Measurements from ENCODE around the gene UROD.
"Not testable (repeated sequence)": the region's sequence is repeated elsewhere in the genome, so short reads cannot be mapped to it uniquely, and the experiment has no call there.

Gene UROD

DNA sequence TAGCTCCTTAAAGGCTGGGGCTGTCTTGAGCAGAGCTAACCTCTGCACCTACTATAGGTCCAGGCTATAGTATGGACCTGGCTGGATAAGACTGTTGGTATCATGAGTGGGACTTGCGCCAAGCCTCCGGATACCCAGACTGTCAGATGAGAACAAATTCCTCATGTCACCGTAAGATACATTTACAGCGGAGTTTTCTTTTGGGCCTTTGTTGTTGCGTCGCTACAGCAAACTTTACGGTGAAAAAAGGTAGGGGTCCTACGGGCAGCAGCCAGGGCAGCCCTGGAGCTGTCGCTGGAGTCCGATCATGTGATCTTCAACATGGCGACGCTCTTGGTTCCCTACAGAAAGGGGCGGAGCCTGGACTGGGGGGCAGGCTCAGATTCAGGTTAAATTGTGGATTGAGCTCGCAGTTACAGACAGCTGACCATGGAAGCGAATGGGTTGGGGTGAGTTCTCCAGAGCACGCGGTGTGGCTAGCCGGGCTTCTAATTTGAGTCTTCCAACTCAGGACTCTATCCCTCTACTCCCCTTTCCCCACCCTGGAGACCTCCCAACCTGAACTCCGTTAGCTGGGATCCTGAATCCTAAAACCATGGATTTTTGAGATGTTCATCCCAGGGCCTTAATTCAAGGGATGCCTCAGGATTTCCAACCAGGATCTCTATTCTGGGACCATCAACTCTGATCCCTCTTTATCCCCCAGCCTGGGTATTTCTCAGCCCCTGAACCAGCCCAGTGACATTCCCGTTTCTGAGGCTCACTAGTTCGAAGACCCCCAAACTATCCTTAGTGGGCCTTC is at the start of gene UROD:
Gene UROD, plus strand, starts transcription at position 418 of the 802 bp plus-strand sequence. Its CDS starts 12 bp downstream, at position 430.
- DNase-seq (ENCODE audit: low read depth in 1 of 2, low spot score in 1 of 2) = peak; percentile 70 to 86

DNA sequence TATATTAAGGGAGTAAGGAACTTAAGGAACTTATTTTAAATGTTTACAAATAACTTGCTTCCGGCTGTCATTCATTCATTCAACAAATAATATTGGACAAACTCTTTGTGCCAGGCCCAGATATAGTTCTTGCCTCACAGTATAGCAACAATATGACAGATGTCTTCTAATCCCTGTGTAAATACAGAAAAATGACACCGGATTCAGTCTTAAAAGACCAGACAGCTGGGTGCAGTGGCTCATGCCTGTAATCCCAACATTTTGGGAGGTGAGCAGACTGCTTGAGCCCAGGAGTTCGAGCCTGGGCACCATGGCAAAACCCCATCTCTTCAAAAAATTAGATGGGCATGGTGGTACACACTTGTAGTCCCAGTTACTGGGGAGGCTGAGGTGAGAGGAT is 49.3 kb upstream of the UROD start:
- DNase-seq (ENCODE audit: low read depth in 1 of 2, low spot score in 1 of 2) = no peak

DNA sequence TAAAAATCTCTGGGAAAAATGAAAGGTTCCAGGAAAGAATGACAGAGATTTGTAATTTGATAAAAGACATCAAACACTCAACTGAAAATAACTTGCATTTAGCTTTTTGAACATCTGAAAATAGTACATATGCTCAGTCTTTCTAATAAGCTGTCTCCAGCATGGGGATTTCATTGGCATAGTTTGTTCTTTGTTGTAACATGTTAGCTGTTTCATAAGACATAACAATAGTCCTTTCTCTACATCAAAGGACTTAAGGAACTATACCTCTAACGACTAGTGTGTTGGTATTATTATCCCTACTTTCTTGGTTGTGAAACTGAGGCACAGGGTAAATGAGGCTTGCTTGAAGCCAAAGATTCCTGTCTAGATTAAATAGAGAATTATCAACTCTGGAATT is 47.7 kb upstream of the UROD start:
- DNase-seq (ENCODE audit: low read depth in 1 of 2, low spot score in 1 of 2) = no peak

DNA sequence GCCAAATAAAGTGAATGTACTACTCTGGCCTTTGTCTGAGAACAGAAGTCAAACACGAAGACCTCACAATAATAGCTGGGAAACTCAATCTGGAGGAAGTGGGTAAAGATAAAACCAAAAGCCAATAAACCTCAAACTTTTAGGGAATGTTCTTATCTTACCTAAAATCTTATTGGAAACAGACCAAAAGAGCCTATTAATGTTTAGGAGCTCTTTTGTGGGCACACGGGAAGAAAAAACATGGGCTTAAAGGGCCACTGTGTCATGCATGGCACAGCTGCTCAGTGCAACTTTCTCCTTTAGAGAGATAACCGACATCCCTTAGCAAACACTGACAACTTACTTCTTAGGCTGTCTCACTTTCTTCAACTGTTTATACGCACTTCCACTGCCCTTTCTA is 41.7 kb upstream of the UROD start:
- DNase-seq (ENCODE audit: low read depth in 1 of 2, low spot score in 1 of 2) = no peak

DNA sequence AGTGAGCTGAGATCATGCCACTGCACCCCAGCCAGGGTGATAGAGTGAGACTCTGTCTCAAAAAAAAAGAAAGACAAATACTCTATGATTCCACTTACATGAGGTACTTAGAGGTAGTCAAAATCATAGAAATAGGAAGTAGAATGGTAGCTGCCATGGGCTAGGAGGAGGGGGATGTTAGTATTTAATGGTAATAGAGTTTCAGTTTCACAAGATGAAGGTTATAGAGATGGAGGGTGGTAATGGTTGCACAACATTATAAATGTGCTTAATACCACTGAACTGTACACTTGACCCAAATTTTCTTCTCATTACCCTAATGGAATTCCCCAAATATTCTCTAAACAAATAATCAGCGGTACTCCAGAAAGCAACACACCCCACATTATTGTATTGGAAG is 38.4 kb upstream of the UROD start:
- no peak for DNase-seq (ENCODE audit: low read depth in 1 of 2, low spot score in 1 of 2)

DNA sequence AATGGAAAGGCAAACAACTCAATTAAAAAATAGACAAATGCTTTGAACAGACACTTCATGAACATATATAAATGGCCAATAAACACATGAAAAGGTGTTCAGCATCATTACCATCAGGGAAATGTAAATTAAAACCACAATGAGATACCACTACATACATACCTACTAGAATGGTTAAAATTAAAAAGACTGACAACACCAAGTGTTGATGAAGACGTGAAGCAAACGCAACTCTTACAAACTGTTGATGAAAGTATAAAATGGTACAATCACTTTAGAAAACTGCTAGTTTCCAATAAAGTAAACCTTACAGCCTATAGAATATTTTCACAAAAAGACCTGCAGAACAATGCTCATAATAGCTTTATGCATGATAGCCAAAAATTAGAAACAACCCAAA is 35.8 kb upstream of the UROD start:
- no peak for DNase-seq (ENCODE audit: low read depth in 1 of 2, low spot score in 1 of 2)

DNA sequence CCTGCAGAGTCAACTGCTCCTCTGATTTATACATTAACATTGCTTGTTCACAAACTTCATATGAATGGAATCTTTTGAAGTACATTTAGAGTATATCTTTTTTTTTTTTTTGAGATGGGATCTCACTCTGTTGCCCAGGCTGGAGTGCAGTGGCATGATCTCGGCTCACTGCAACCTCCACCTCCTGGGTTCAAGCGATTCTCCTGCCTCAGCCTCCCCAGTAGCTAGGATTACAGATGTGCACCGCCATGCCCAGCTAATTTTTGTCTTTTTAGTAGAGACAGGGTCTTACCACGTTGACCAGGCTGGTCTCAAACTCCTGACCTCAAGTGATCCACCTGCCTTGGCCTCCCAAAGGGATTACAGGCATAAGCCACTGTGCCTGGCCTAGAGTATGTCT is 34.7 kb upstream of the UROD start:
- not testable (repeated sequence) for DNase-seq (ENCODE audit: low read depth in 1 of 2, low spot score in 1 of 2)

DNA sequence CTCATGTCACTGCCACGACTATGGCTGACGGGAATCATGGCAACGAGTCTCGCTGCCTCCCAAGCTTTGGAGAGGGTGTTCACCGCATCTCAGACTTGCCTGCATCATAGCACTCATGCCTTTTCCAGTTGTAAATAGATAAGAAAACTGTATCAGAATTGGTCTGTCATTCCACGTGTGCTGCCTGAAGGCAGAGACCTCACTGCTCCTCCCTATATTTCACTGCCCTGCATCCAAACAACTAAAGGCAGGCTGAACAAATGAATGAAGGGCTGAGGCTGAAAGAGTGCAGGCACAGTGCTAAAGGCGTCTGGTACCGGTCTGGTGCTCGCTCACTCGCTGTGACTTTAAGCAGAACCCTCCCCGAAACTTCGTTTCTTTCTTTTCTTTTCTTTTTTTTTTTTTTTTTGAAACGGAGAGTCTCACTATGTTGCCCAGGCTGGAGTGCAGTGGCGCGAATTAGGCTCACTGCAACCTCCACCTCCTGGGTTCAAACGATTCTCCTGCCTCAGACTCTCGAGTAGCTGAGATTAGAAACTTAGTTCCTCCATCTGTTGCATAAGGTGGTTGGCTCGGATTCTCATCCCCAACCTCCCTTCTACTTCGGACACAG is 26.2 kb upstream of the UROD start:
- DNase-seq (ENCODE audit: low read depth in 1 of 2, low spot score in 1 of 2) = no peak

DNA sequence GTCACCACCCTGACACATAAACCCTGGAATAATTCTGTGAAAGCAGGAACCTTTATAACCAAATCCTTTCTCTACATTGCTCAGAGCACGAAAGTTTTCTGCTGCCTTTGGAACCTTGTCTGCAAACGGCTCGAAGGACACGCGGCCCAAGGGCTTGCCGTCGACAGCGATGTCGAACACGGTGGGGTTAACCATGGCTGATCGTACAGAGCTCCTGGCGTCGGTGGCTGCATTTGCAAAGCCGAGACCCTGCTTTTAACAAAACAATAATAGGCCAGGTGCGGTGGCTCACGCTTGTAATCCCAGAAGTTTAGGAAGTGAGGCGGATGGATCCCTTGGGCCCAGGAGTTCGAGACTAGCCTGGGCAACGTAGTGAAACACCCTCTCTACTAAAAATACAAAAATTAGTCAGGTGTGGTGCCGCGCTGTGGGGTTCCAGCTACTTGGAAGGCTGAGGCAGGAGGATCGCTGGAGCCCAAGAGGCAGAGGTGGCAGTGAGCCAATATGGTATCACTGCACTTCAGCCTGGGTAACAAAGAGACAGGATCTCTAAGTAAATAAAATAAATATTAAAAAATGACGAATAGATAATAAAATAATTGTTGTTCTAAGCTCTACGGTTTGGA is 23.4 kb upstream of the UROD start:
- no peak for DNase-seq (ENCODE audit: low read depth in 1 of 2, low spot score in 1 of 2)

DNA sequence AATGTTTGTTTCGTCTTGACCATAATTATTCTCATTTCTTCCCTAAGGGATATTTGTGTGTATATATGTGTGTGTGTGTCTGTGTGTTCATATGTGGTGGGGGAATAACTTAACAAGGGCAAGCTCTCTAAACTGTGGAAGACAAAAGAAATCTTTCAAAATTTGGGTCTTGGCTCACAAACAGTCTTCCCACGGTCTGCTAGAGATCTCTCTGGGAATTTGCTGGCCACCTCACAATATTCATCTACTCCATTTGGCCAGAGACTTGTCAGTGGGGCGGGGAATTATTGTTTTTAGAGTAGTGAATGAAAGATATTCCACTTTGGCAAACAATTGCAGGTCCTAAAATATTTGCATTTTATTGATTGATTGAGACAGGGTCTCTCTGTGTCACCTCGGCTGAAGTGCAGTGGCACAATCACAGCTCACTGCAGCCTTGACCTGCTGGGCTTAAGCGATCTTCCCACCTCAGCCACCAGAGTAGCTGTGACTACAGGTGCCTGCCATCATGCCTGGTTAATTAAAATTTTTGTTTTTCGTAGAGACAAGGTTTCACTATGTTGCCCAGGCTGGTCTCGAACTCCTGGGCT is 17.6 kb upstream of the UROD start:
- DNase-seq (ENCODE audit: low read depth in 1 of 2, low spot score in 1 of 2) = no peak

DNA sequence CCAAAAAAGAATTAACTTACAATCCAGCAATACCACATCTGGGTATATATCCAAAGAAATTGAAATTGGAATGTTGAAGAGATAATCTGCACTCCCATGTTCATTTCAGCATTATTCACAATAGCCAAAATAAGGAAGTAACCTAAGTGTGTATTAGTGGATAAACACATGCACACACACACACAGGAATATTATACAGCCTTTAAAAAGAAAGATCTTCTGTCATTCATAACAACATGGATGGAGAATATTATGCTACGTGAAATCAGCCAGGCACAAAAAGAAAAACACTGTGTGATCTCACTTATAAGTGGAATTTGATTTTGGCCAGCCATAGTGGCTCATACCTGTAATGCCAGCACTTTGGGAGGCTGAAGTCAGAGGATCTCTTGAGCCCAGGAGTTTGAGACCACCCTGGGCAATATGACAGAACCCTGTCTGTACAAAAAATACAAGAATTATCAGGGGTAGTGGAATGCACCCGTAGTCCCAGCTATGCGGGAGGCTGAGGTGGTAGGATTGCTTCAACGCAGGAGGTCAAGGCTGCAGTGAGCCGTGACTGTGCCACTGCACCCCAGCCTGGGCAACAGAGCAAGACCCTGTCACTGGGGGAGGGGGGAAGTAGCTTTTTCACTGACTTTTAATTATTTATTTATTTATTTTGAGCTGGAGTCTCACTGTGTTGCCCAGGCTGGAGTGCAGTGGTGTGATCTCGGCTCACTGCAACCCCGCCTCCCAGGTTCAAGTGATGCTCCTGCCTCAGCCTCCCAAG is 16.4 kb upstream of the UROD start:
- DNase-seq (ENCODE audit: low read depth in 1 of 2, low spot score in 1 of 2) = no peak

DNA sequence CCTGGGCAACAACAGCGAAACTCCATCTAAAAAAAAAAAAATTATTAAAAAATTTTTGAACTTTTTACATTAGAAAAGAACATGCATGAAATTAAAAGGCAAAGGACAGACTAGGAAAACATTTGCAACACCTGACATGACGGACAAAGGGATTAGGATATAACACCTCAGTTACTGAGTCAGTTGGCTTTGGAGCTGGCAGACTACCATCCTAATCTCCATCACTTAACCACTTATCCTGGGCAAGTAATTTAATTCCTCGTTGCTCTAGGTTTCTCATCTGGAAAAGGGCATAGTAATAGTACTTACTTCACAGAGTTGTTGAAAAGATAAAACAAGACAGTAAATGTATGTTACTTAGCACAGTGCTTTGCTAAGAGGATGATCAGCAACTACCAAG is 12.8 kb upstream of the UROD start:
- no peak for DNase-seq (ENCODE audit: low read depth in 1 of 2, low spot score in 1 of 2)

DNA sequence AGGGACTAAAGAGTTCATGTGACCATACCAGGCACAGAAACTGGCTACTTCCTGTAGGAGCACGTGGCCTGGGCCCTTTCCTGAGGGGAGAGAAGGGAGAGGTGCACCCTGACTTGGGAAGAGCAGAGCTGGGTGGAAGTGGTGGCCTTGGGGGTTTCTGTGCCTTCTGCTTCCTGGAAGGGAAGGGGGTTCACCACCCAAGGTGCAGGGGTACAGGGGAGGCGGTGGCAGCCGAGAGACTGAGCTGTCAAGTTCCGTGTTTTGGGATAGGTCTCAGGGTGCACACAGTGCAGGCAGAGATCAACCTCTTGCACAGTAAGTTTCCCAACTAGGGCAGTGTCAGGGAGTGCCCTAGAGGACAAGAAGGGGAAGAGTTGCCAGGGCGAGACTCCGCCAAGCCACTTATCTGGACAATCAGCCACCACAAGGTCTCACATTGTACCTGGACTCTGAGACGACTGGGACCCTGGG is 11.0 kb upstream of the UROD start:
- DNase-seq (ENCODE audit: low read depth in 1 of 2, low spot score in 1 of 2) = no peak

DNA sequence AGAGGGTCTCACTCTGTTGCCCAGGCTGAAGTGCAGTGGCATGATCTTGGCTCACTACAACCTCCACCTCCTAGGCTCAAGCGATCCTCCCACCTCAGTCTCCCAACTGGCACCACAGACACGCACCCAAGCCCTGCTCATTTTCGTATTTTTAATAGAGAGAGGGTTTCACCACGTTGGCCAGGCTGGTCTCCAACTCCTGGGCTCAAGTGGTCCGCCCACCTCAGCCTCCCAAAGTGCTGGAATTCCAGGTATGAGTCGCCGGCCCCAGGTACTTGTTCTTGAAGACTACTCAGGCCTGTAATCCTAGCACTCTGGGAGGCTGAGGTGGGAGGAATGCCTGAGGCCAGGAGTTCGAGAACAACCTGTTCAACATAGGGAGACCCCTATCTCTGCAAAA is 10.5 kb upstream of the UROD start:
- not testable (repeated sequence) for DNase-seq (ENCODE audit: low read depth in 1 of 2, low spot score in 1 of 2)

DNA sequence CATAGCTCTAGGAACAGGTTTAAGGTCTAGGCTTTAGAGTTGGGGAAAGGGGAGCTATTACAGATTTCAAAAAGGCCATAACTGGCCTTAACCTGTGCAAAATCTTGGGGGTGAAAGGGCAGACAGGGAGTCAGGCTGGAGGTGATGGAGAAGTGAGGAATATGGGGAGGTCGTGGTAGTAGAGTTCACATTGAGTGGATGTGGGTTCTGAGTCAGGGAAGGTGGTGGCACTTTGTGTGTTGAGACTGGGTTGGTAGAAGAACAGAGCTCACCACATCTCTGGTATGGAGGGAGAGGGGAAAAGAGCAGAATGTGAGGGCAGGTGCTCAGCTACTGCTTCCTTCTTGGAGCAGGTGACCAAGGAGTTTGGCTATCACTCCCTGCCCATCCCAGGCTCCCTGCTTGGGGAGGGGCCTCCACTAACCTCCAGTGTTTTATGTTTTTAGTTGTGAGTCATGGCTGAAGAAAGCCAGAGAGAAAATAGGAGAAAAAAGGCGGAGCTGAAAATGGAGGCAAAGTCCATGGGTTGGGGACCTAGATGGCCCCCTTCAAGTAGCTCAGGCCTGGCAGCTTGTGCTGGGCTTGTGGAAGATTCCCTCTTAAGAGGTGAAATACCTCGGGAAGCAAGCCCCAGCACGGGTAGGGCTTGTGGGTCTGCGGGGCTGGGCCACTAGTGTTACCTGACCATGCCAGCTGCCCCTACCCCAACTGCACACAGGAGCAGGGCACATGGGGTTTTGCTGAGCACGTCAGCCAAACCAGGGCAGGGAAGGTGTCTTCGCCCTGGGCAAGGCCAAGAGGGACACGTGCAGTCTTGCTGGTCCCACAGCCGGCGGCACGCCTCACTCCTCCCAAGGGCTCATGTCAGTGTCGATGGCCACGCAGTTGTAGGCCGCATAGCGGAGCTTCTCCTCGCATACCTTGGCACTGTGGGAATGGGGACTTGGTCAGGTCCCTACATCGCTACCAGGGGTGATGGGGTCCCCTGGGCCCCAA is 9.1 kb upstream of the UROD start:
- no peak for DNase-seq (ENCODE audit: low read depth in 1 of 2, low spot score in 1 of 2)

DNA sequence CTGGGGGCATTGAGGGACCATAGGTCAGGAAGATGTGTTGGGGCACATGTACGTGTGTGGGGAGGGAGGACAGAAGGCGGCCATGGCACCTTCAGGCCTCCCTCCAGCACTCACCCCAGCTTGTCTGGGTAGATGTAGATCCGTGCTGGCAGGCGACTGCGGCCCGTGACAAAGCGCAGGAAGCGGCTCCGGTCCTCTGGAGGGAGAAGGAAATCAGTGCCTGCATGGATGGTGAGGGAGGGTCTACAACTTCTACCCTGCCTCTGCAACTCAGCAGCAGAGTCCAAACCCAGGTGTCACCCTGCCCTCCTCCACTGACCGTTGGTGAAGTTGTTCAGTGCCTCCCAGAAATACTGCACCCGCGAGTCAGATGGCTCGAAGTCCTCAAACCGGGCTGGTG is 8.3 kb upstream of the UROD start:
- DNase-seq (ENCODE audit: low read depth in 1 of 2, low spot score in 1 of 2) = no peak

DNA sequence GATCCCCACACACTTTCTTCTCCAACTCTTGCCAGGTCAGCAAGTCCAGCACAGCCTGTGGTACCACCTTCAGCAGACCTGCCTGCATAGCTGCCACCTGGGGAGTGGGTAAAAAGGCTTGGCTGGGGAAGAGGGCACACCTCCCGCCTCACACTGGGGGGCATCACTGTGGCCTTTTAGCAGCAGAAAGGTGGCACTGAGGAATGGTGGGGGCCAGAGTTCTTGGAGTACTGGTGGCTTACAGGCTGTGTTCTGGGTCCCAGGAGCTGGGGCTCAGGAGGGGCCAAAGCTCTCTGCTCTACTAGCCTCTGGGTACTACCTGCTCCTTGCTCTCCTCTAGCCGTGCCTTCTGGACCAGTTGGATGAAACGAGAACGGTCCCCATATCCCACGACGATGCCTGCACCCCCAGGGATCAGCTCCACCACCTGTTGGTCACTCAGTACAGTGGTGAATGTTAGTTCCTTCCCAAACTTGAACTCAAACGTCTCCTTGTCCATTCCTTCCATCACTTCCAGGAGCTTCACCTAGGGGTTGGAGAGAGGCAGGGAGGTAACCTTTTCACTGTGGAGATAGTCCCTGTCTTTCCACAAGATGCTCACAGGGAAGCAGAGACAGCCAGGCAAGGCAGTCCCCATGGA is 7.7 kb upstream of the UROD start:
- no peak for DNase-seq (ENCODE audit: low read depth in 1 of 2, low spot score in 1 of 2)

DNA sequence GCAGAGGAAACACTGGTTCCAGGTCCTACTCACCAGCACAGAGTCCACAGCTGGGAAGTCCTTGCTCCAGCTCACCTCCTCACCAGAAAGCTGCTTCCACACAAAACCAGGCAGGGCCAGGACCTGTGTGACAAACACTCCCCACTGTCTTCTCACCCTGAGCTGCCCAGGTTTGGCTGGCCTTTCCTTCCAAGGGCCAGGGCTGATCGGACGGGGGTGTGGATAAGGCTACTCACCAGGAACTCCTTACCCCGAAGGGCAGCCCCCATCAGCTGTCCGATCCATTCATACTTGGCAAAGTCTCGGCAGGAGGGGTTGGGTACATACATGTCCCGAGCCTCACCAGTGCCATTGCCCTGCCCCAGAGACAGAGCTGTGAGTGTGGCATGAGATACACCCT is 6.3 kb upstream of the UROD start:
- DNase-seq (ENCODE audit: low read depth in 1 of 2, low spot score in 1 of 2) = no peak

DNA sequence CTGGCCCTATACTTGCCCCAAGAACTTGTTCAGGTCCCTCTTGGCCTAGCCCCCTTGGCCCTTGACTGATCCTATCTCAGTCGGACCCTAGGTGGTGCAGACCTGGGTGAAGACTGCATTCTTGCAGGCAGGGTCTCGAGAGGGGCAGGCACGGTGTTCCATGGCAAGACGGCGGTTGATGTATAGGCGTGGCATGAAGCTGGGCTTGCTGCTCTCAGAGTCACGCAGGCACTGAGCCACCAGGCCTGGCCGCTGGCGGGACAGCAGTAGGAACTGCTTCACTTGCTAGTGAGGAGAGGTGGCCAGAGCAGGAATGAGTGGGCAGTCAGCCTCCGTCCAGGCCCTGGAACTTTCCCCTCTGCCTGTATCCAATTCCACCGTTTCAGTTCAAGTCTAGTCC is 4.7 kb upstream of the UROD start:
- no peak for DNase-seq (ENCODE audit: low read depth in 1 of 2, low spot score in 1 of 2)

DNA sequence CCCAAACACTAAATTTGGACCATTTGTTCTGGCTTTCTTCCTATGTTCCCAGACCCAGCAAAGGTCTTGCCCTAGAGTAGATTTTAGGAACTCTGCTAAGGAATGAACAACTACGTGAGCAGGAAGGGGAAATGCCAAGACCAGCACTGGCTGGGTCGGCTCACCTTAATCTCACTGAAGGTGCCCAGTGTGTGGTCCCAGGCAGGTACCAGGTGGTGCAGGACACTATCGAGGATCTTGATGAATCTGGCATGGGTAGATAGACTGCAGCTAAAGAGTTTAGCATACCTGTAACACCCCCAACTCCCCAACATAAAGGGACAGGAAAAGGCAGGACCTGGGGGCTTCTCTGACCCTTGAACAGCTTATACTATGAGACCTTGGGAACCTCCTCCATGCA is 4.0 kb upstream of the UROD start:
- no peak for DNase-seq (ENCODE audit: low read depth in 1 of 2, low spot score in 1 of 2)

All from activated CD4-positive, alpha-beta T cell treated with anti-CD3 and anti-CD28 coated beads, Interleukin-2, amount 50 U/mL, for 24 hours (primary cell).